ENCODE measurements around the gene NRSN2. TPM values are rescaled to one million over a fixed set of nuclear protein-coding genes. Genes with fewer than 3 reads are reported as not detected.
"Not testable (repeated sequence)": the region's sequence is repeated elsewhere in the genome, so short reads cannot be mapped to it uniquely, and the experiment has no call there.

Gene NRSN2
- total RNA-seq, 1 donor from 2014 or later, result 47.3 TPM

DNA sequence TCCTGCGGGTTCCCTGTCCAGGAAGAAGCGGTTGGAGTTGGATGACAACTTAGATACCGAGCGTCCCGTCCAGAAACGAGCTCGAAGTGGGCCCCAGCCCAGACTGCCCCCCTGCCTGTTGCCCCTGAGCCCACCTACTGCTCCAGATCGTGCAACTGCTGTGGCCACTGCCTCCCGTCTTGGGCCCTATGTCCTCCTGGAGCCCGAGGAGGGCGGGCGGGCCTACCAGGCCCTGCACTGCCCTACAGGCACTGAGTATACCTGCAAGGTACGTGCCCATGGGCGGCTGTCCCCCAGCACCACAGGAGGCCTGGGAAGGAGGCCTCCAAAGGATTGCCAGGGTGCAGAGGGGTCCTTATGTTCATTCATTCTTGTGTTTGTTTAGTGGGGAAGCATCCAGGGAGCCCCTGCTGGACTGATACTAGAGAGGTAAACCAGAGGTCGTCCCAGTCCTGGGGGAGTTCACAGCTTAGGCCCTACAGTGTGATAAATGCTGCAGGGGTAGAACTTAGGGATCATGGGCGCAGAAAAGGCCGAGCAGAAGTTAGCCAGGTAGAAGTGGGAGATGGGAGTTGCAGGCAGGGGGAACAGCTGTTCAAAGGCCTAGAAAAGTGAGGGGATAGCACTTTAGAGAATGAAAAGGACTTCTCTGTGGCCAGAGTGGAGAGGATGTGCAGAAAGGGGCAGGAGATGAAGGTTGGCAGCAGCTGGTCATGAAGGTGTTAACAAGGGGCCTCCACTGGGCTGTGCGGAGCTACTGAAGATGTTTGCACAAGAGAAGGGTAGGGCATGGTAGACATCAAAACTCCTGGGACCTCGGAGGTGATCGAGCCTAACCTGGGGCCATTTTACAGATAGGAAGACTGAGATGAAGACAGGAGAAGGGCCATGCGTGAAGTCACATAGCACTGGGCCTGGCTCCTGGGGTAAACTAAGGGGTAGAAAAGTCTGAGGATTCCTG is 41.4 kb downstream of the NRSN2 start:
- Mint-ChIP-seq H3K4me3 (ENCODE audit: unreplicated experiment) (no peak overlapping the region), H3K27ac (ENCODE audit: unreplicated experiment) (no peak overlapping the region), H3K4me1 (ENCODE audit: unreplicated experiment) (peaks cover 7% of the 10 kb centered on the region), H3K9me3 (ENCODE audit: unreplicated experiment) (no peaks in the 10 kb centered on the region), H3K27me3 (ENCODE audit: unreplicated experiment) (no peaks in the 10 kb centered on the region), H3K36me3 (ENCODE audit: unreplicated experiment) (peaks cover 45% of the 10 kb centered on the region)
- TF ChIP-seq, protein P1, sequence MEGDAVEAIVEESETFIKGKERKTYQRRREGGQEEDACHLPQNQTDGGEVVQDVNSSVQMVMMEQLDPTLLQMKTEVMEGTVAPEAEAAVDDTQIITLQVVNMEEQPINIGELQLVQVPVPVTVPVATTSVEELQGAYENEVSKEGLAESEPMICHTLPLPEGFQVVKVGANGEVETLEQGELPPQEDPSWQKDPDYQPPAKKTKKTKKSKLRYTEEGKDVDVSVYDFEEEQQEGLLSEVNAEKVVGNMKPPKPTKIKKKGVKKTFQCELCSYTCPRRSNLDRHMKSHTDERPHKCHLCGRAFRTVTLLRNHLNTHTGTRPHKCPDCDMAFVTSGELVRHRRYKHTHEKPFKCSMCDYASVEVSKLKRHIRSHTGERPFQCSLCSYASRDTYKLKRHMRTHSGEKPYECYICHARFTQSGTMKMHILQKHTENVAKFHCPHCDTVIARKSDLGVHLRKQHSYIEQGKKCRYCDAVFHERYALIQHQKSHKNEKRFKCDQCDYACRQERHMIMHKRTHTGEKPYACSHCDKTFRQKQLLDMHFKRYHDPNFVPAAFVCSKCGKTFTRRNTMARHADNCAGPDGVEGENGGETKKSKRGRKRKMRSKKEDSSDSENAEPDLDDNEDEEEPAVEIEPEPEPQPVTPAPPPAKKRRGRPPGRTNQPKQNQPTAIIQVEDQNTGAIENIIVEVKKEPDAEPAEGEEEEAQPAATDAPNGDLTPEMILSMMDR (IDR thresholded peaks at IDR 0.05), result no peak
- DNase-seq (ENCODE audit: extremely low spot score, unreplicated experiment), result no peak

DNA sequence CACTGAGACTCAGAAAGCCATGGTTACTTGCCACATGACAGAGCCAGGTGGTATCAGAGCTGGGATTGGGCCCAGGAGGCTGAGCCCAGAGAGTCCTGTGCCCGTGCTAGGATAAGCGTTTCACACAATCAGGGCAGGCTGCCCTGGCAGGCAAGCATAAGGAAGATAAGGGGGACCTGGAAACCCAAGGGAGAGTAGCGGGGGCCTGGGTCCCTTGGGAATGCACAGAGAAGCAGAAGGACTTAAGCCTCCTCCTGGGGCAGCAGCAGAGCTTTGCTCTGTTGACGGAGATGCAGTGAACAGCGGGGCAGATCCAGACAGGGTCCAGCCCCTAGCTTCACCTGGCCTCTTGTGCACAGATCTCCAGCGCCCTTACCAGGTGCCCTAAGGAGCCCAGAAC is 42.3 kb downstream of the NRSN2 start:
- Mint-ChIP-seq H3K27me3 (ENCODE audit: unreplicated experiment) (no peaks in the 10 kb centered on the region), H3K9me3 (ENCODE audit: unreplicated experiment) (no peaks in the 10 kb centered on the region), H3K27ac (ENCODE audit: unreplicated experiment) (no peak overlapping the region), H3K4me1 (ENCODE audit: unreplicated experiment) (peaks cover 2% of the 10 kb centered on the region), H3K4me3 (ENCODE audit: unreplicated experiment) (no peak overlapping the region), H3K36me3 (ENCODE audit: unreplicated experiment) (peaks cover 48% of the 10 kb centered on the region)
- no peak for DNase-seq (ENCODE audit: extremely low spot score, unreplicated experiment)
- TF ChIP-seq, protein P1 (IDR thresholded peaks at IDR 0.05), result no peak

DNA sequence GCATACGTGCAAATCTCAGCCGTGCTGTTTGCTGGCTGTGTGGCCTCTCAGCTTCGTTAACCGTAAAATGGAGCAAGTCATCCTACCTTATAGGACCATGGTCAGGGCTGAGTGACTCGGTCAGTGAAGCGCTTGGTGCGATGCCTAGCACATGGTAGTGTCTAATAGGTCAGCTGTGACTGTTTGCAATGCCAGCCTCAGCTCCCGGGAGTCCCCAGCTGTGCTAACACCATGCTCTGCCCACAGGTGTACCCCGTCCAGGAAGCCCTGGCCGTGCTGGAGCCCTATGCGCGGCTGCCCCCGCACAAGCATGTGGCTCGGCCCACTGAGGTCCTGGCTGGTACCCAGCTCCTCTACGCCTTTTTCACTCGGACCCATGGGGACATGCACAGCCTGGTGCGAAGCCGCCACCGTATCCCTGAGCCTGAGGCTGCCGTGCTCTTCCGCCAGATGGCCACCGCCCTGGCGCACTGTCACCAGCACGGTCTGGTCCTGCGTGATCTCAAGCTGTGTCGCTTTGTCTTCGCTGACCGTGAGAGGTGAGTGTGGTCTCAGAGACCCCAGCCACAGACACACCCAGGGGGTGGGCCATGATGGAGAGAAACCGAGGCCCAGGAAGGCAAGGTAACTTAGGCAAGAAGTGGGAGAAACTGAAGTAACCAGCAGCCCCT is 44.3 kb downstream of the NRSN2 start:
- peaks cover 44% of the 10 kb centered on the region for H3K36me3 Mint-ChIP-seq (ENCODE audit: unreplicated experiment)
- DNase-seq (ENCODE audit: extremely low spot score, unreplicated experiment), result no peak
- no peaks in the 10 kb centered on the region for H3K4me1 Mint-ChIP-seq (ENCODE audit: unreplicated experiment)

DNA sequence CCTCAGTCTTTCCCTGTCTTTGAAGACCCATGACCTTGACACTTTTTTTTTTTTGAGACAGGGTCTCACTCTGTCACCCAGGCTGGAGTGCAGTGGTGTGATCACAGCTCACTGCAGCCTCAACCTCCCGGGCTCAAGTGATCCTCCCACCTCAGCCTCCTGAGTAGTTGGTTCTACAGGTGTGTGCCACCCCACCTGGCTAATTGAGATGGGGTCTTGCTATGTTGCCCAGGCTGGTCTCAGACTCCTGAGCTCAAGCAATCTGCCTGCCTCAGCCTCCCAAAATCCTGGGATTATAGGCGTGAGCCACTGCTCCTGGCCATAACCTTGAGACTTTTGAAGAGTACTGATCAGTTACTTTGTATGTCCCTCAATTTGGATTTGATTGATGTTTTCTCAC is 46.4 kb downstream of the NRSN2 start:
- H3K4me3 Mint-ChIP-seq (ENCODE audit: unreplicated experiment); H3K27me3 Mint-ChIP-seq (ENCODE audit: unreplicated experiment); H3K4me1 Mint-ChIP-seq (ENCODE audit: unreplicated experiment); DNase-seq (ENCODE audit: extremely low spot score, unreplicated experiment); H3K9me3 Mint-ChIP-seq (ENCODE audit: unreplicated experiment); H3K27ac Mint-ChIP-seq (ENCODE audit: unreplicated experiment): not testable (repeated sequence)
- peaks cover 49% of the 10 kb centered on the region for H3K36me3 Mint-ChIP-seq (ENCODE audit: unreplicated experiment)

More for the DNA sequence above, 44.3 kb downstream of the NRSN2 start:
- no peaks in the 10 kb centered on the region for H3K27me3 Mint-ChIP-seq (ENCODE audit: unreplicated experiment)
- H3K27ac Mint-ChIP-seq (ENCODE audit: unreplicated experiment), result no peak overlapping the region
- TF ChIP-seq, protein P1 (IDR thresholded peaks at IDR 0.05), result no peak
- H3K4me3 Mint-ChIP-seq (ENCODE audit: unreplicated experiment), result no peak overlapping the region
- H3K9me3 Mint-ChIP-seq (ENCODE audit: unreplicated experiment), result no peaks in the 10 kb centered on the region

DNA sequence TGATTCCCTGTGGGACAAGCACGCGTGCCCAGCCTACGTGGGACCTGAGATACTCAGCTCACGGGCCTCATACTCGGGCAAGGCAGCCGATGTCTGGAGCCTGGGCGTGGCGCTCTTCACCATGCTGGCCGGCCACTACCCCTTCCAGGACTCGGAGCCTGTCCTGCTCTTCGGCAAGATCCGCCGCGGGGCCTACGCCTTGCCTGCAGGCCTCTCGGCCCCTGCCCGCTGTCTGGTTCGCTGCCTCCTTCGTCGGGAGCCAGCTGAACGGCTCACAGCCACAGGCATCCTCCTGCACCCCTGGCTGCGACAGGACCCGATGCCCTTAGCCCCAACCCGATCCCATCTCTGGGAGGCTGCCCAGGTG is 49.3 kb downstream of the NRSN2 start:
- no peaks in the 10 kb centered on the region for H3K9me3 Mint-ChIP-seq (ENCODE audit: unreplicated experiment)
- H3K36me3 Mint-ChIP-seq (ENCODE audit: unreplicated experiment), result peaks cover 33% of the 10 kb centered on the region
- no peaks in the 10 kb centered on the region for H3K4me1 Mint-ChIP-seq (ENCODE audit: unreplicated experiment)
- no peak overlapping the region for H3K27ac Mint-ChIP-seq (ENCODE audit: unreplicated experiment)
- no peak for DNase-seq (ENCODE audit: extremely low spot score, unreplicated experiment)
- H3K4me3 Mint-ChIP-seq (ENCODE audit: unreplicated experiment), result no peak overlapping the region
- TF ChIP-seq, protein P1 (IDR thresholded peaks at IDR 0.05), result no peak
- no peaks in the 10 kb centered on the region for H3K27me3 Mint-ChIP-seq (ENCODE audit: unreplicated experiment)
